Upper lobe of left lung (tissue), 6 donors: Measurements from ENCODE around the gene UTF1. TPM values are rescaled to one million over a fixed set of nuclear protein-coding genes. Genes with fewer than 3 reads are reported as not detected.
A peak's percentile ranks its signal among the peaks of the same experiment; 100 is the strongest.

ENCODE experiments used
- ATAC-seq, 2 donors: fragments of 200-7000 bp; cut with Tn5 transposase; one replicate each; pipeline ENCODE4 v1.9.1; 2022; ENCODE audit warnings: mild to moderate bottlenecking in 2 of 2, moderate library complexity in 2 of 2; ENCODE audit not compliant: low FRiP score in 2 of 2
- DNase-seq, 2 donors: peaks; one replicate each; pipeline ENCODE4 v3.0.0-alpha.2; 2019 to 2020
- H3K27ac ChIP-seq, 4 donors: fragments of 200-600 bp; sonication (generic); one replicate each; pipeline ENCODE4 v1.5.1; 2016 to 2019
- H3K27me3 ChIP-seq, 4 donors: fragments of 200-600 bp; sonication (generic); one replicate each; pipeline ENCODE4 v1.5.1; 2017 to 2019
- H3K36me3 ChIP-seq, 4 donors: fragments of 200-600 bp; sonication (generic); one replicate each; pipeline ENCODE4 v1.5.1; 2016 to 2019
- H3K4me1 ChIP-seq, 4 donors: fragments of 200-600 bp; sonication (generic); one replicate each; pipeline ENCODE4 v1.5.1; 2018 to 2019
- H3K4me3 ChIP-seq, 4 donors: fragments of 200-600 bp; sonication (generic); one replicate each; pipeline ENCODE4 v1.5.1; 2017 to 2019; ENCODE audit warnings: mild to moderate bottlenecking in 2 of 4, moderate library complexity in 1 of 4
- H3K9me3 ChIP-seq, 4 donors: fragments of 200-600 bp; sonication (generic); one replicate each; pipeline ENCODE4 v1.5.1; 2018 to 2019
- EP300 ChIP-seq, 4 donors: sonication (generic); formaldehyde crosslinking; IDR thresholded peaks; one replicate each; pipeline ENCODE4 v1.5.1; 2017; ENCODE audit warnings: antibody characterized with exemption in 4 of 4, control low read depth in 2 of 4
- POLR2A ChIP-seq, 4 donors: fragments of 450-650 bp; IDR thresholded peaks; one replicate each; pipeline ENCODE4 v1.5.1; 2016 to 2017; ENCODE audit warnings: antibody characterized with exemption in 4 of 4, mild to moderate bottlenecking in 2 of 4
- POLR2AphosphoS5 ChIP-seq, 2 donors: sonication (generic); formaldehyde crosslinking; IDR thresholded peaks; one replicate each; pipeline ENCODE4 v1.5.1; 2017; ENCODE audit warnings: antibody characterized with exemption in 2 of 2
- WGBS, 2 donors: methylation state at CpG; one replicate each; pipeline ENCODE4 v1.1.5; 2017 to 2018; 5-methylcytosine and 5-hydroxymethylcytosine counted together
- total RNA-seq, 6 donors: library from RNA; depleted of rRNA in 4 of 6; stranded (reverse); fragments of >200 nt in 4 of 6; gene quantifications; one replicate each; pipeline versions ENCODE4 v1.1.0 to v1.2.1, GENCODE V29; 2016 to 2021
- TF ChIP-seq, protein P1 (sequence below), 6 experiments: fragments of 450-650 bp in 4 of 6; fragments of 200-600 bp in 2 of 6; sonication (generic) in 2 of 6; IDR thresholded peaks; one replicate each; pipeline ENCODE4 v1.5.1; 2016 to 2019; ENCODE audit warnings: antibody characterized with exemption in 6 of 6
- donor health status: DM: no; HTN: no; CAD: no; lungs with moderate emphysema.
- donor health status: DM: no; HTN: yes; CAD: no; lungs with severe emphysema.

The UTF1 gene
- total RNA-seq, 6 donors from 2014 or later: 0.26 to 0.37 TPM; not detected in 4

DNA sequence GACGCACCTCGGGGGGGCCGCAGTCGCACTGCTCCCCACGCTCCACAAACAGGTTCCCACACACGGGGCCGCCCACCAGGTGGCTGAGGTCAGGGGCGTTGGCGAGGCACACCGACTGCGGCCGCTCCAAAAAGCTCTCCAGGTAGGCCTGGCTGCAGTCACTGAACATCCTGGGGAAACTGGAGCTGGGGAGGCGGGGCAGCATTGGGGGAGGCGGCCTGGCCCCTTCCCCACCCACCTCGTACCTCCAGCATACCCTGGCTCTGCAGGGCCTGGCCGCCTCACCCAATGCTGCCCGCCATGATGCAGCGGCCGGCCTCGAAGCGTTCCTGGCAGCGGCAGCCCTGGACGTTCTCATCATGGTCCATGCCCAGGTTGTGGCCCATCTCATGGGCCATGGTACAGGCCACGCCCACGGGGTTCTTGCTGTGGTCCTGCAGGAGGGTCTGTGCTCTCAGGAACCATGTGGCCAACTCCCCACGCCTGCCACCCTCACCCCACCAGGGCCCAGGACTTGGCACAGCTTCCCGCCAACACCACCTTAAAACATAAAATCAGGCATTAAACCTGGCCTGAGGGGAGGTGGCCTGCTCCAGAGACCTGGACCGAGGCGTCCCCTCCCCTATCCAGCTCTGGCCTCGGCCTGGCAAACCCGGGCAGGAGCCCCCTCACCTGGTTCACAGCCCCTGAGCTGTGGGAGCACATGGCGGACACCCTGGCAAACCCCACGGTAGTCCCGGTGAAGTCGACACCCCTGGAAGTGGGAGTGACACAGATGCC is 41.7 kb downstream of the UTF1 start:
- Histone ChIP-seq H3K36me3 (peaks cover 0 to 49% (median 30%) of the 10 kb centered on the region in 4 donors), H3K27ac (no peak overlapping the region), H3K4me1 (peaks cover 7 to 23% (median 20%) of the 10 kb centered on the region in 4 donors), H3K4me3 (no peak overlapping the region), H3K27me3 (peaks cover 0 to 4% (median 0%) of the 10 kb centered on the region in 4 donors), H3K9me3 (no peaks in the 10 kb centered on the region)
- TF ChIP-seq POLR2A (IDR thresholded peaks at IDR 0.05) (no peak), POLR2AphosphoS5 (IDR thresholded peaks at IDR 0.05) (no peak), EP300 (IDR thresholded peaks at IDR 0.05) (no peak)
- TF ChIP-seq, protein P1, sequence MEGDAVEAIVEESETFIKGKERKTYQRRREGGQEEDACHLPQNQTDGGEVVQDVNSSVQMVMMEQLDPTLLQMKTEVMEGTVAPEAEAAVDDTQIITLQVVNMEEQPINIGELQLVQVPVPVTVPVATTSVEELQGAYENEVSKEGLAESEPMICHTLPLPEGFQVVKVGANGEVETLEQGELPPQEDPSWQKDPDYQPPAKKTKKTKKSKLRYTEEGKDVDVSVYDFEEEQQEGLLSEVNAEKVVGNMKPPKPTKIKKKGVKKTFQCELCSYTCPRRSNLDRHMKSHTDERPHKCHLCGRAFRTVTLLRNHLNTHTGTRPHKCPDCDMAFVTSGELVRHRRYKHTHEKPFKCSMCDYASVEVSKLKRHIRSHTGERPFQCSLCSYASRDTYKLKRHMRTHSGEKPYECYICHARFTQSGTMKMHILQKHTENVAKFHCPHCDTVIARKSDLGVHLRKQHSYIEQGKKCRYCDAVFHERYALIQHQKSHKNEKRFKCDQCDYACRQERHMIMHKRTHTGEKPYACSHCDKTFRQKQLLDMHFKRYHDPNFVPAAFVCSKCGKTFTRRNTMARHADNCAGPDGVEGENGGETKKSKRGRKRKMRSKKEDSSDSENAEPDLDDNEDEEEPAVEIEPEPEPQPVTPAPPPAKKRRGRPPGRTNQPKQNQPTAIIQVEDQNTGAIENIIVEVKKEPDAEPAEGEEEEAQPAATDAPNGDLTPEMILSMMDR (IDR thresholded peaks at IDR 0.05): no peak
- no peak for ATAC-seq
- WGBS, 2 donors: 85 to 86% methylated on average over 19 to 34 of the region's 35 CpGs
- peak in 1 of 2 donors; percentile 83 for DNase-seq

- no peak overlapping the region for H3K27ac ChIP-seq
- H3K27me3 ChIP-seq: peaks cover 0 to 4% (median 0%) of the 10 kb centered on the region in 4 donors
- peaks cover 12 to 30% (median 27%) of the 10 kb centered on the region in 4 donors for H3K4me1 ChIP-seq
- TF ChIP-seq, protein P1 (IDR thresholded peaks at IDR 0.05): no peak
- TF ChIP-seq POLR2A (IDR thresholded peaks at IDR 0.05): no peak
- TF ChIP-seq EP300 (IDR thresholded peaks at IDR 0.05): no peak
- peak in 1 of 2 donors; percentile 61 for DNase-seq
- no peak overlapping the region for H3K4me3 ChIP-seq
- 84 to 86% methylated on average over 11 to 20 of the region's 29 CpGs for WGBS, 2 donors
- ATAC-seq: no peak
- H3K9me3 ChIP-seq: no peaks in the 10 kb centered on the region
- H3K36me3 ChIP-seq: peaks cover 0 to 49% (median 30%) of the 10 kb centered on the region in 4 donors
Measured at GRCh38 chr10:133272301-133272963, 42.4 kb downstream of the UTF1 start.

DNA sequence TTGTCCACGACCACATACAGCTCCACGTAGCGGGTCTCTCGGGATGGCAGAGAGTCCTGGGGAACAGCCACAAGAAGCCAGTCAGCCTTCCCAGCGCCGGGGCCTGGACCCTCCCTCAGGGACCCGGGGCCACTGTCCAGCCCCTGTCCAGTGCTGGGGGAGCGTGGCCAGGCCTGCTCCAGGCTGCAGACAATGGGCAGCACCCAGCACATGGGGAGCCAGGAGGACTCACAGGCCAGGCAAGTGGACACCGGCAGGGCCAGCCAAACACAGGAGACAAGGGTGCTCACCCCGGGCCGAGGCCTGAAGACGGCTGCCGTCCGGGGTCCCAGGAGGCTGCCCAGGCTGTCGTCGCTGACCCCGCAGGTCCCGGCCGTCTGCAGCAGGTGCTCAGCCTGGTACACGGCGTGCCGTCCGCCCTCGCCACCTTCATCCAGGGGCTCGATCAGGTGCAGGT is 43.0 kb downstream of the UTF1 start:
- peaks cover 0 to 46% (median 30%) of the 10 kb centered on the region in 4 donors for H3K36me3 ChIP-seq
- no peak for TF ChIP-seq POLR2A (IDR thresholded peaks at IDR 0.05)
- WGBS, 2 donors: 90 to 92% methylated on average over 12 to 23 of the region's 25 CpGs

GRCh38 chr10:133273534-133274143 is 43.6 kb downstream of the UTF1 start:
- H3K36me3 ChIP-seq: peaks cover 0 to 45% (median 26%) of the 10 kb centered on the region in 4 donors

More for the DNA sequence above, 43.0 kb downstream of the UTF1 start:
- peaks cover 16 to 36% (median 31%) of the 10 kb centered on the region in 4 donors for H3K4me1 ChIP-seq
- no peak for ATAC-seq
- no peak overlapping the region for H3K4me3 ChIP-seq
- no peaks in the 10 kb centered on the region for H3K9me3 ChIP-seq
- peak in 1 of 2 donors; percentile 84 for DNase-seq
- H3K27me3 ChIP-seq: peaks cover 0 to 4% (median 0%) of the 10 kb centered on the region in 4 donors
- no peak overlapping the region for H3K27ac ChIP-seq

More at GRCh38 chr10:133273534-133274143, 43.6 kb downstream of the UTF1 start:
- 93% methylated on average over 11 to 26 of the region's 28 CpGs for WGBS, 2 donors
- Histone ChIP-seq H3K27me3 (peaks cover 0 to 4% (median 0%) of the 10 kb centered on the region in 4 donors), H3K4me1 (peaks cover 16 to 42% (median 33%) of the 10 kb centered on the region in 4 donors), H3K9me3 (no peaks in the 10 kb centered on the region), H3K4me3 (no peak overlapping the region), H3K27ac (no peak overlapping the region)
- no peak for TF ChIP-seq POLR2AphosphoS5 (IDR thresholded peaks at IDR 0.05)
- TF ChIP-seq POLR2A (IDR thresholded peaks at IDR 0.05): no peak
- TF ChIP-seq EP300 (IDR thresholded peaks at IDR 0.05): no peak
- TF ChIP-seq, protein P1 (IDR thresholded peaks at IDR 0.05): no peak
- DNase-seq (peak in 1 of 2 donors; percentile 75), ATAC-seq (no peak)
